Aorta (tissue), 5 donors: ENCODE measurements around the gene SENP1. TPM values are rescaled to one million over a fixed set of nuclear protein-coding genes. Genes with fewer than 3 reads are reported as not detected.

Experiments
- ATAC-seq: fragments of 200-7000 bp; cut with Tn5 transposase; one replicate; pipeline ENCODE4 v1.9.1; 2022; ENCODE audit warnings: moderate library complexity; ENCODE audit not compliant: low FRiP score
- DNase-seq, 2 donors: peaks; one replicate each; pipeline ENCODE4 v3.0.0-alpha.2; 2020
- H3K27ac ChIP-seq, 2 donors: one replicate each; pipeline ENCODE4 v1.5.1; 2013; ENCODE audit warnings: low read length in 2 of 2, mild to moderate bottlenecking in 2 of 2, moderate library complexity in 2 of 2, control low read depth in 1 of 2, inconsistent platforms in 1 of 2, low read depth in 1 of 2
- H3K27me3 ChIP-seq, 2 donors: one replicate each; pipeline ENCODE4 v1.6.1; 2013; ENCODE audit warnings: control low read depth in 1 of 2, low read length in 1 of 2, mild to moderate bottlenecking in 1 of 2, moderate library complexity in 1 of 2; ENCODE audit not compliant: insufficient read depth in 2 of 2, control insufficient read depth in 1 of 2
- H3K36me3 ChIP-seq, 2 donors: one replicate each; pipeline ENCODE4 v1.6.1; 2013; ENCODE audit warnings: control low read depth in 1 of 2, low read length in 1 of 2, mild to moderate bottlenecking in 1 of 2; ENCODE audit not compliant: insufficient read depth in 2 of 2, control insufficient read depth in 1 of 2
- H3K4me1 ChIP-seq, 2 donors: one replicate each; pipeline ENCODE4 v1.6.1; 2013; ENCODE audit warnings: low read length in 2 of 2, control low read depth in 1 of 2, mild to moderate bottlenecking in 1 of 2, moderate library complexity in 1 of 2; ENCODE audit not compliant: insufficient read depth in 2 of 2, control insufficient read depth in 1 of 2
- H3K4me3 ChIP-seq, 2 donors: one replicate each; pipeline ENCODE4 v1.5.1; 2013; ENCODE audit warnings: low read length in 2 of 2, control low read depth in 1 of 2, mild to moderate bottlenecking in 1 of 2
- H3K9me3 ChIP-seq: one replicate; pipeline ENCODE4 v1.6.1; 2013; ENCODE audit warnings: mild to moderate bottlenecking, low read length; ENCODE audit not compliant: control insufficient read depth
- whole genome bisulfite sequencing, 2 donors: extraction: QIAGEN DNeasy Blood & Tissue Kit; methylation state at CpG; one replicate each; pipeline ENCODE4 v1.1.7; 2013; 5-methylcytosine and 5-hydroxymethylcytosine counted together
- intact Hi-C, 2 donors: fragments of 100-400 bp; cut with DNase I; formaldehyde crosslinking; loops; one replicate each; pipeline versions ENCODE4 v1.14.2 to v1.15.0; 2022
- polyA plus RNA-seq, 2 donors: library from polyadenylated mRNA; stranded (reverse); fragments of 200-250 nt; gene quantifications; one replicate each; pipeline ENCODE4 v1.2.3, GENCODE V29; 2013
- total RNA-seq, 2 donors: library from RNA; stranded (reverse); fragmentation: NEBNext Ultra II Directional; extraction: Animal tissue kit (Norgen Biotek cat#: 25700); gene quantifications; one replicate each; pipeline ENCODE4 v1.2.1, GENCODE V29; 2021
- donor health status: healthy with polysubstance abuse.
- donor health status: Bipolar disorder and iron deficiency.
- donor health status: DM: no; HTN: no; CAD: no.
- donor health status: DM: no; HTN: no; CAD: no.
- donor health status: DM: yes; HTN: yes; CAD: no.

Gene SENP1
- total and polyA plus RNA-seq, 4 donors = 6.0 to 23.0 (median 13.4) TPM

GRCh38 chr12:48008349-48008748, 97.5 kb downstream of the SENP1 start:
- ATAC-seq = no peak
- Histone ChIP-seq H3K9me3 (no peaks in the 10 kb centered on the region), H3K4me3 (no peak overlapping the region), H3K36me3 (no peaks in the 10 kb centered on the region), H3K27me3 (peaks cover 0 to 1% of the 10 kb centered on the region in 2 donors), H3K4me1 (no peaks in the 10 kb centered on the region), H3K27ac (no peak overlapping the region)
- WGBS, 2 donors = 43 to 46% methylated on average over 2 of the region's 2 CpGs
- intact Hi-C loops = no loop called here
- no peak for DNase-seq

DNA sequence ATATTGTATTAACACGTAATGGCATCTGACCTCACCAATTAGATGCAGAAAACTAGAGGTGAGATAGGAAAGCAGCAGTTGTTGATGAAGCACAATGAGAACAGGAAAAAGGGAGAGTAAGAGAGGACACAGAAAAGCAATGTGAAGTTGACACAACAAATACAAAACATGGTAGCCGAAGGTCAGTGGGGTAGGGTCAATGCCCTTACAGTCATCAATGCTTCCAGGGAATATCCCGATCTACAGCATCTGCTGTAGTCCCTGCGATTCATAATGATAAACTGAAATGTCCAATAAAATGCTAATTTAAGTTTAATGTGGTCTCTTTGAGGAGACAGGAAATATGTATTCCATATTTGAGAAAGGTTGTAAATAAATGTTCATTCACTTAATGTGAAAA, 98.7 kb downstream of the SENP1 start:
- ATAC-seq (no peak), DNase-seq (no peak)
- peaks cover 0 to 1% of the 10 kb centered on the region in 2 donors for H3K27me3 ChIP-seq
- intact Hi-C loops = no loop called here
- WGBS, 2 donors = 90 to 91% methylated on average over 4 of the region's 4 CpGs
- no peaks in the 10 kb centered on the region for H3K36me3 ChIP-seq
- H3K9me3 ChIP-seq = no peaks in the 10 kb centered on the region
- no peak overlapping the region for H3K4me3 ChIP-seq
- H3K4me1 ChIP-seq = no peaks in the 10 kb centered on the region
- H3K27ac ChIP-seq = no peak overlapping the region

- ATAC-seq (no peak), DNase-seq (no peak)
- Histone ChIP-seq H3K27ac (no peak overlapping the region), H3K4me1 (no peaks in the 10 kb centered on the region), H3K4me3 (no peak overlapping the region), H3K9me3 (no peaks in the 10 kb centered on the region), H3K27me3 (no peaks in the 10 kb centered on the region), H3K36me3 (no peaks in the 10 kb centered on the region)
- intact Hi-C loops = no loop called here
Measured at GRCh38 chr12:48005750-48006021, 100.2 kb downstream of the SENP1 start.

DNA sequence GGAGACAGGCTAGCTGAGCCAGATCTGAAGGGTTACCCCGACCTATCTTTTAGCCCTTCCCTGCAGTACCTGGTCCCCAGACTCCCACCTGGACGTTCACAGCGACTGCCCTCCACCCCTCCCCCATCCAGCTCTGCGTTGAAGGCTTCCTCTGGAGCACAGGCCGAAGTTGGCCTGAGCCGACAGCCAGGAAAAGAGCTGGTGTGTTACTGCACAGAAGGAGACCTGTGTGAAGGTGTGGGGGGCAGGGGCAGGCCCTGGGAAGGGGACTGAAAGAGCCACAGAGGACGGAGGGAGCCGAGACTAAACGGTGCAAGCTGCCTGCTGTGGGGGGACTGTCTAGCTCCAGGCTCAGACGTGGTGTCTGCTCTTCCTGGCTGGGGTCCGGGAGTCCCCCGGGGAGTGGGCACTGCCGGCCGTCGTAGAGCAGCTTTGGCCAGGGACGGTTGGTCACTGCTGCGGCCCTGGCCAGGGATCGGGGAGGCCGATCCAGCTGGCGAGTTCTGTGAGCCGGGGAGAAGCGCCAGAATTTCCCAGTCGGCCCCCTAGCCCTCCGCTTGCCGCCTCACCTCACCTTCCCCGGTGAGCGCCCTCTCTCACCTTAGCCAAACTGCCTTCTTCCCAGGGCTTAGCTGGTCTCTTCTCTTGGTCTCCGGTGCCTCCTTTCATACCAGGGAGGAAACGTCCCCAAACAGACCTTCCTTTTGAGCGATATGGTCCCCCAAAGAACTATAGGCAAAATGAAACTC, 100.7 kb downstream of the SENP1 start:
- Histone ChIP-seq H3K9me3 (no peaks in the 10 kb centered on the region), H3K4me3 (no peak overlapping the region), H3K27ac (no peak overlapping the region), H3K27me3 (no peaks in the 10 kb centered on the region), H3K4me1 (no peaks in the 10 kb centered on the region), H3K36me3 (no peaks in the 10 kb centered on the region)
- ATAC-seq (no peak), DNase-seq (no peak)
- 35 to 40% methylated on average over 30 of the region's 30 CpGs for WGBS, 2 donors
- intact Hi-C loops = no loop called here

GRCh38 chr12:48004053-48004941, 101.6 kb downstream of the SENP1 start, which contains the start of gene COL2A1:
Gene COL2A1 (minus strand): TSS chr12:48004476. CDS start chr12:48004321, 155 bp downstream.
- 1 to 2% methylated on average over 58 to 83 of the region's 83 CpGs for WGBS, 2 donors
- intact Hi-C loops = no loop called here
- Histone ChIP-seq H3K9me3 (no peaks in the 10 kb centered on the region), H3K27me3 (no peaks in the 10 kb centered on the region), H3K4me1 (no peaks in the 10 kb centered on the region), H3K4me3 (peak within 1 kb of the TSS; percentile 6 to 16), H3K36me3 (no peaks in the 10 kb centered on the region), H3K27ac (no peak within 1 kb of the TSS)
- ATAC-seq (peak; percentile 4), DNase-seq (no peak)

DNA sequence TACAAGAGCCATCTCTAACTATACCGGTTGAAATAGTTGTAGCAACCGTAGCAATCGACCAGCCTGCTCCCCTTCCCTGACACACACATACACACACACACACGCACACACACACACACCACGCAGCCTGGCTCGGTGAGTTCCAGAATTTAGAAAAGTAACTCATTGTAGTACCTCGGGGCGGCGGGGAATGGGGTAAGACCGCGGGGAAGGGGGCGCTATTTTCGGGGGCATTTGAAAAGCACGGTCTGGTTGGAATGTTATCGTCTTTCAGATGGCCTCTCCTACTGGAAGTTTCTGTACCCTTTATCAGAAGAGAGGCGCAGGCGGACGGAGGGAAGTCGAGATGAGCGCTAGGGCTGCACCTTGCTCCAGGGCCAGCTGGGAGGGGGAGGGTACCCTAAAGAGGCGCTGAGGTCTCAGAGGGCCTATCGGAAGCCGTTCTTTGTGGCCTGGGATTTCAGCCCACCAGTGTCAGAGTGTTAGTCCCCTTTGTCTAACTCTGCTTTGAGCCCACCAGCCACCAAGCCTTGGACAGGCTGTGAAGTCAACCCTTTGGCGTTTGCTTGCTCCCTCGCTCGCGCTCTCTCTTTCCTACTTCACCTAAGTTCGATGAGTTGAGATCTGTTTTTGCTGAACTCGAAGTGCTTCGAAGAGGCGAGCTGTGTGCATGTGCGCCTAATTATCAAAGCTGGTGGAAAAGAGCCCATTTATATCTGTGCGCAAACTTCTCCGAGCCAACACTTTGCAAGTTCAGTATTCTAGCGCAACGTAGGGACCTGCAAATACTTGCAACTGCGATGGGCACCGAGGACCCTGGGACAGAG, 102.4 kb downstream of the SENP1 start:
- no peaks in the 10 kb centered on the region for H3K27me3 ChIP-seq
- H3K9me3 ChIP-seq = no peaks in the 10 kb centered on the region
- intact Hi-C loops = no loop called here
- H3K4me3 ChIP-seq = peak overlapping the region; percentile 6 to 16
- no peaks in the 10 kb centered on the region for H3K4me1 ChIP-seq
- H3K36me3 ChIP-seq = no peaks in the 10 kb centered on the region
- H3K27ac ChIP-seq = no peak overlapping the region
- whole genome bisulfite sequencing, 2 donors = 5 to 6% methylated on average over 38 of the region's 38 CpGs
- DNase-seq (no peak), ATAC-seq (no peak)

DNA sequence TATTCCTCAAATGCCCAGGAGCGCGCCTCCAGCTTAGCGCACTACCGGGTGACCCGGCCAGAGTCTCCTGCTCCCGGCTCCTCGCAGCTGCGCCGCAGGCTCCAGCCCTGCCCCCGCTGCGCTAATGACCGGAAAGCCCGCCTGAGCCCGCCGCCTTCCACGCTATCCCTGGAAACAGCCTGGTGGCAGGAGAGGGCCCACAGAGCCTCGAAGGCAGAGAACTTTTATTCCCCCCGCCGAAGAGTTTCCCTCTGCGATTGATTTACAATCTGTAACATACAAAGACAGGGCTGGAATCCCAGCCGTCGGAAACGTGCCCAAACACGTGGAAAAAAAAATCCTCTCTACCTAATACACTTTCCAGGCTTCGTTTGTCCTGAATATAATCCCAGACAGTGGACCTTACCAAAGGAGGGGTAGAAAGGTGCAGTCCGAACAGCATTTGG, 103.1 kb downstream of the SENP1 start:
- DNase-seq (peak; percentile 67 to 87), ATAC-seq (peak; percentile 73)
- H3K4me1 ChIP-seq = no peaks in the 10 kb centered on the region
- no peaks in the 10 kb centered on the region for H3K27me3 ChIP-seq
- H3K9me3 ChIP-seq = no peaks in the 10 kb centered on the region
- 1% methylated on average over 26 of the region's 26 CpGs for WGBS, 2 donors
- no peaks in the 10 kb centered on the region for H3K36me3 ChIP-seq
- H3K4me3 ChIP-seq = peak overlapping the region in 1 of 2 donors; percentile 16
- intact Hi-C loops = no loop called here
- H3K27ac ChIP-seq = no peak overlapping the region

DNA sequence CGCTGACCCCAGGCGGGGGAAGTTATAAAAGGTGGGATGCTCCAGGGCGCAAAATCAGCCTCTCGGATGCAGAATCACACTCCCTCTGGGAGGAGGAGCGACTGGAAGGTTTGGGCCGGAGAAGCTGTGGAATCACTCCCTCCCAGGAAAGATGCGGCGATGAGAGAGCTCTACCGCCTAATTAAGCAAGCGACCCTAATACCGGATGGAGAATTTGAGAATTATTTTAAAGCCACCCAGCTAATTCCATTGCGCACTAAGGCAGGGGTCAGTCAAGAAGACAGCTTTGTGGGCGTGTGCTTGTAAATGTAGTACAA, 103.5 kb downstream of the SENP1 start:
- intact Hi-C loops = no loop called here
- DNase-seq (no peak), ATAC-seq (no peak)
- no peaks in the 10 kb centered on the region for H3K27me3 ChIP-seq
- H3K36me3 ChIP-seq = no peaks in the 10 kb centered on the region
- H3K4me3 ChIP-seq = peak overlapping the region in 1 of 2 donors; percentile 49
- H3K4me1 ChIP-seq = no peaks in the 10 kb centered on the region
- no peak overlapping the region for H3K27ac ChIP-seq
- WGBS, 2 donors = 1 to 2% methylated on average over 13 of the region's 13 CpGs
- H3K9me3 ChIP-seq = no peaks in the 10 kb centered on the region
